WTC11 (cell line): ENCODE data around the gene TMEM50B.

Experiments used
- ATF1 ChIP-seq: sonication (generic); formaldehyde crosslinking; IDR thresholded peaks from 2 replicates; pipeline ENCODE4 v1.8.1; 2023; ENCODE audit warnings: mild to moderate bottlenecking, moderate library complexity, missing genetic modification reagents
- ELF4 ChIP-seq: sonication (generic); formaldehyde crosslinking; IDR thresholded peaks from 2 replicates; pipeline ENCODE4 v1.8.1; 2022; ENCODE audit warnings: low read depth, mild to moderate bottlenecking, moderate library complexity, missing genetic modification reagents
- JAZF1 ChIP-seq: fragments of 250-450 bp; sonication (Bioruptor Pico); IDR thresholded peaks from 2 replicates; pipeline ENCODE4 v1.9.0; 2021; ENCODE audit warnings: moderate library complexity, mild to moderate bottlenecking, inconsistent platforms
- NFYB ChIP-seq: sonication (generic); formaldehyde crosslinking; conservative IDR thresholded peaks from 2 replicates; pipeline ENCODE4 v1.8.0; 2022; ENCODE audit warnings: low read depth, missing genetic modification reagents
- SMAD3 ChIP-seq: sonication (generic); formaldehyde crosslinking; IDR thresholded peaks from 2 replicates; pipeline ENCODE4 v1.8.0; 2022; ENCODE audit warnings: missing genetic modification reagents, mild to moderate bottlenecking, borderline replicate concordance
- ZNF121 ChIP-seq: sonication (generic); formaldehyde crosslinking; IDR thresholded peaks from 2 replicates; pipeline ENCODE4 v1.8.0; 2023; ENCODE audit warnings: missing genetic modification reagents
- ZNF232 ChIP-seq: sonication (generic); formaldehyde crosslinking; IDR thresholded peaks from 2 replicates; pipeline ENCODE4 v1.8.0; 2022; ENCODE audit warnings: mild to moderate bottlenecking, missing genetic modification reagents
- TF ChIP-seq, protein P1 (sequence below): fragments of 200-600 bp; IDR thresholded peaks from 2 replicates; pipeline ENCODE4 v1.8.0; 2022; ENCODE audit warnings: antibody characterized with exemption
- TF ChIP-seq, protein P2 (sequence below): sonication (generic); formaldehyde crosslinking; IDR thresholded peaks from 2 replicates; pipeline ENCODE4 v1.8.1; 2023; ENCODE audit warnings: mild to moderate bottlenecking, missing genetic modification reagents, moderate library complexity
- TF ChIP-seq, protein P3 (sequence below): fragments of 250-450 bp; sonication (Bioruptor Pico); IDR thresholded peaks from 2 replicates; pipeline ENCODE4 v1.9.0; 2021; ENCODE audit warnings: mild to moderate bottlenecking
- TF ChIP-seq, protein P4 (sequence below): sonication (generic); formaldehyde crosslinking; IDR thresholded peaks from 2 replicates; pipeline ENCODE4 v1.8.1; 2023; ENCODE audit warnings: mild to moderate bottlenecking, missing genetic modification reagents
- TF ChIP-seq, protein P5 (sequence below): sonication (generic); formaldehyde crosslinking; IDR thresholded peaks from 2 replicates; pipeline ENCODE4 v1.8.0; 2022; ENCODE audit warnings: mild to moderate bottlenecking, missing genetic modification reagents
- TF ChIP-seq, protein P6 (sequence below): fragments of 250-450 bp; sonication (Bioruptor Pico); IDR thresholded peaks from 2 replicates; pipeline ENCODE4 v2.1.2; 2022; ENCODE audit warnings: mild to moderate bottlenecking, moderate library complexity

DNA sequence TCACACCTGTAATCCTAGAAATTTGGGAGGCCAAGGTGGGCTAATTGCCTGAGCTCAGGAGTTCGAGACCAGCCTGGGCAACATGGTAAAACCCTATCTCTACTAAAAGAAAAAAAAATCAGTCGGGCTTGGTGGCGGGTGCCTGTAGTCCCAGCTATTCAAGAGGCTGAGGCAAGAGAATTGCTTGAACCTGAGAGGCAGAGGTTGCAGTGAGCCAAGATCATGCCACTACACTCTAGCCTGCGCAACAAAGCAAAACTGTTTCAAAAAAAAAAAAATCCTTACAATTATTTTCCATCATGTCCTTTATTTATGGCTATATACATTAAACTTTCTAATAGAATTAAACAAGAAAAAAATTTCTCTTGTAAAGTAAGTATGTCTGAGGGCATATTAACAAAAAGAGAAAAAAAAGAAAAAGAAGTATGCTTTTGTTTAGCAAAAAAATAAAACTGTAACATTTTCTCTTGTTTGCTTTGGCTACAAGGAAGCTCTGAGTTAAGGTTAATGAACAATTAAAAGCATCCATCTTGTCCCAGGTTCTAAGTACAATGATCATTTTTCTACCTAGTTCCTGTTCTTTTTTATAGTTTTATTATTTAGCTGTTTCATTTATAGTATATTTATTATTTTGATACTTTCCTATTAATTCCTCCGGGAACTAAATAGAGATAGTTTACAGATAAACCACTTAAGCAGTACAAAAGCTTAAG, 18.1 kb downstream of the TMEM50B start:
- no peak for TF ChIP-seq ZNF121 (CRISPR knock-in tag)
- TF ChIP-seq, protein P1, sequence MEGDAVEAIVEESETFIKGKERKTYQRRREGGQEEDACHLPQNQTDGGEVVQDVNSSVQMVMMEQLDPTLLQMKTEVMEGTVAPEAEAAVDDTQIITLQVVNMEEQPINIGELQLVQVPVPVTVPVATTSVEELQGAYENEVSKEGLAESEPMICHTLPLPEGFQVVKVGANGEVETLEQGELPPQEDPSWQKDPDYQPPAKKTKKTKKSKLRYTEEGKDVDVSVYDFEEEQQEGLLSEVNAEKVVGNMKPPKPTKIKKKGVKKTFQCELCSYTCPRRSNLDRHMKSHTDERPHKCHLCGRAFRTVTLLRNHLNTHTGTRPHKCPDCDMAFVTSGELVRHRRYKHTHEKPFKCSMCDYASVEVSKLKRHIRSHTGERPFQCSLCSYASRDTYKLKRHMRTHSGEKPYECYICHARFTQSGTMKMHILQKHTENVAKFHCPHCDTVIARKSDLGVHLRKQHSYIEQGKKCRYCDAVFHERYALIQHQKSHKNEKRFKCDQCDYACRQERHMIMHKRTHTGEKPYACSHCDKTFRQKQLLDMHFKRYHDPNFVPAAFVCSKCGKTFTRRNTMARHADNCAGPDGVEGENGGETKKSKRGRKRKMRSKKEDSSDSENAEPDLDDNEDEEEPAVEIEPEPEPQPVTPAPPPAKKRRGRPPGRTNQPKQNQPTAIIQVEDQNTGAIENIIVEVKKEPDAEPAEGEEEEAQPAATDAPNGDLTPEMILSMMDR, result no peak
- TF ChIP-seq, protein P2, sequence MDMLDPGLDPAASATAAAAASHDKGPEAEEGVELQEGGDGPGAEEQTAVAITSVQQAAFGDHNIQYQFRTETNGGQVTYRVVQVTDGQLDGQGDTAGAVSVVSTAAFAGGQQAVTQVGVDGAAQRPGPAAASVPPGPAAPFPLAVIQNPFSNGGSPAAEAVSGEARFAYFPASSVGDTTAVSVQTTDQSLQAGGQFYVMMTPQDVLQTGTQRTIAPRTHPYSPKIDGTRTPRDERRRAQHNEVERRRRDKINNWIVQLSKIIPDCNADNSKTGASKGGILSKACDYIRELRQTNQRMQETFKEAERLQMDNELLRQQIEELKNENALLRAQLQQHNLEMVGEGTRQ, result no peak
- TF ChIP-seq, protein P3, sequence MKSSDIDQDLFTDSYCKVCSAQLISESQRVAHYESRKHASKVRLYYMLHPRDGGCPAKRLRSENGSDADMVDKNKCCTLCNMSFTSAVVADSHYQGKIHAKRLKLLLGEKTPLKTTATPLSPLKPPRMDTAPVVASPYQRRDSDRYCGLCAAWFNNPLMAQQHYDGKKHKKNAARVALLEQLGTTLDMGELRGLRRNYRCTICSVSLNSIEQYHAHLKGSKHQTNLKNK (CRISPR knock-in tag), result no peak
- no peak for TF ChIP-seq ELF4
- no peak for TF ChIP-seq ATF1
- no peak for TF ChIP-seq JAZF1 (CRISPR knock-in tag)
- TF ChIP-seq, protein P4, sequence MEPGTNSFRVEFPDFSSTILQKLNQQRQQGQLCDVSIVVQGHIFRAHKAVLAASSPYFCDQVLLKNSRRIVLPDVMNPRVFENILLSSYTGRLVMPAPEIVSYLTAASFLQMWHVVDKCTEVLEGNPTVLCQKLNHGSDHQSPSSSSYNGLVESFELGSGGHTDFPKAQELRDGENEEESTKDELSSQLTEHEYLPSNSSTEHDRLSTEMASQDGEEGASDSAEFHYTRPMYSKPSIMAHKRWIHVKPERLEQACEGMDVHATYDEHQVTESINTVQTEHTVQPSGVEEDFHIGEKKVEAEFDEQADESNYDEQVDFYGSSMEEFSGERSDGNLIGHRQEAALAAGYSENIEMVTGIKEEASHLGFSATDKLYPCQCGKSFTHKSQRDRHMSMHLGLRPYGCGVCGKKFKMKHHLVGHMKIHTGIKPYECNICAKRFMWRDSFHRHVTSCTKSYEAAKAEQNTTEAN (CRISPR knock-in tag), result no peak
- TF ChIP-seq ZNF232, result no peak
- no peak for TF ChIP-seq SMAD3 (CRISPR knock-in tag)
- TF ChIP-seq, protein P5, sequence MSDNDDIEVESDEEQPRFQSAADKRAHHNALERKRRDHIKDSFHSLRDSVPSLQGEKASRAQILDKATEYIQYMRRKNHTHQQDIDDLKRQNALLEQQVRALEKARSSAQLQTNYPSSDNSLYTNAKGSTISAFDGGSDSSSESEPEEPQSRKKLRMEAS (CRISPR knock-in tag), result no peak
- TF ChIP-seq, protein P6, sequence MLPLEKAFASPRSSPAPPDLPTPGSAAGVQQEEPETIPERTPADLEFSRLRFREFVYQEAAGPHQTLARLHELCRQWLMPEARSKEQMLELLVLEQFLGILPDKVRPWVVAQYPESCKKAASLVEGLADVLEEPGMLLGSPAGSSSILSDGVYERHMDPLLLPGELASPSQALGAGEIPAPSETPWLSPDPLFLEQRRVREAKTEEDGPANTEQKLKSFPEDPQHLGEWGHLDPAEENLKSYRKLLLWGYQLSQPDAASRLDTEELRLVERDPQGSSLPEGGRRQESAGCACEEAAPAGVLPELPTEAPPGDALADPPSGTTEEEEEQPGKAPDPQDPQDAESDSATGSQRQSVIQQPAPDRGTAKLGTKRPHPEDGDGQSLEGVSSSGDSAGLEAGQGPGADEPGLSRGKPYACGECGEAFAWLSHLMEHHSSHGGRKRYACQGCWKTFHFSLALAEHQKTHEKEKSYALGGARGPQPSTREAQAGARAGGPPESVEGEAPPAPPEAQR (CRISPR knock-in tag), result no peak
- no peak for TF ChIP-seq NFYB (CRISPR knock-in tag)
